Measurements from ENCODE around the gene PRKN.

The PRKN gene

DNA sequence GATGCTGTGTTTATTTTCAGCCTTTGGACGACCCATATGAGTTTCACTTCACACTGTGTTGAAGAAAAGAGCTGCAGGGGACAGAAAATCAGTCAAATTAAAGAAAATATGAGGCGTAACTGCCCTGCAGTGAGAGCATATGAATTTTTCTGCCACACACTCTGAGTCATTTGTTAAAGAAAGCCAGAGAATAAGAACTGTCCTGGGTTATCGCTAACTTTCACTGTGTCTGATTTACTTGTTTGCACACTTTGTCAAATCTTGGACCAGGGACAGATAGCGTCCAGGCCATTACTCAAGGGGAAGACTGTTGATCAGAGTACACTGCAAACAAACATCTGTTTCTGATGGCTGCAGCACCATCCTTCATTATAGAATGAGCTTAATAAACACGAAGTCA lies 1326.9 kb downstream of the PRKN start:
- no peak overlapping the region for H3K9ac ChIP-seq (ENCODE audit: low read length)

DNA sequence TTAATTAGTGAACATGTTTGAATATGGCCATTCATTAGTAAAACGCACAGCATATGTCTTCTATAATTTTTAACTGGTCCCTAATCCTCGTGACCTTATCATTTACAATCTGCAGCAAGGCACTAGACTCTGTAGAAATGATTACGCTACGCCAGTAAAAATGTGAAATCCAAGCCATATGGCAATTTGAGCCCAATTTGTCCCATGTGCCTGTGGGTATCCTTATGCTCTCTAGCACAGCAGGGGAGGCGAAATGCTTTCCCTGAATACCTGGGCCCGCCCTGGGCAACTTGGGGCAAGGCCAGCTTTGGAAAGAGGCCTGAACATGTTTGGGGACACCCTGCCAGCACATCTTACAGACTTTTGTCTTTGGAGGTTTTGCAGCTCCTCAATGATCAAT lies 1331.0 kb downstream of the PRKN start:
- H3K4me3 ChIP-seq (ENCODE audit: low read length): no peak overlapping the region
- H3K27ac ChIP-seq (ENCODE audit: low read length): no peak overlapping the region
- H4K20me1 ChIP-seq (ENCODE audit: insufficient read depth, low read length): no peaks in the 10 kb centered on the region
- peaks cover 44% of the 10 kb centered on the region for H3K27me3 ChIP-seq (ENCODE audit: low read depth, low read length)
- no peaks in the 10 kb centered on the region for H3K9me3 ChIP-seq (ENCODE audit: insufficient read depth, low read length)
- TF ChIP-seq EZH2phosphoT487 (IDR thresholded peaks at IDR 0.05; ENCODE audit: low read depth) (no peak), CTCF (IDR thresholded peaks at IDR 0.05; ENCODE audit: low read depth, low read length) (no peak)
- H3K4me2 ChIP-seq (ENCODE audit: low read length): no peak overlapping the region
- no peak overlapping the region for H2AFZ ChIP-seq (ENCODE audit: low read depth, low read length)
- H3K9ac ChIP-seq (ENCODE audit: low read length): no peak overlapping the region
- H3K79me2 ChIP-seq (ENCODE audit: low read length): no peaks in the 10 kb centered on the region
- H3K36me3 ChIP-seq (replicated peaks; ENCODE audit: low read depth, low read length): no peaks in the 10 kb centered on the region
- H3K4me1 ChIP-seq (ENCODE audit: low read length): peaks cover 11% of the 10 kb centered on the region

More for the DNA sequence above, 1326.9 kb downstream of the PRKN start:
- H3K36me3 ChIP-seq (replicated peaks; ENCODE audit: low read depth, low read length): no peaks in the 10 kb centered on the region
- H3K27me3 ChIP-seq (ENCODE audit: low read depth, low read length): peaks cover 29% of the 10 kb centered on the region
- no peak for TF ChIP-seq CTCF (IDR thresholded peaks at IDR 0.05; ENCODE audit: low read depth, low read length)
- TF ChIP-seq EZH2phosphoT487 (IDR thresholded peaks at IDR 0.05; ENCODE audit: low read depth): no peak
- H3K4me3 ChIP-seq (ENCODE audit: low read length): no peak overlapping the region
- no peaks in the 10 kb centered on the region for H3K4me1 ChIP-seq (ENCODE audit: low read length)
- no peak overlapping the region for H3K27ac ChIP-seq (ENCODE audit: low read length)
- H4K20me1 ChIP-seq (ENCODE audit: insufficient read depth, low read length): no peaks in the 10 kb centered on the region
- no peak overlapping the region for H3K4me2 ChIP-seq (ENCODE audit: low read length)
- no peaks in the 10 kb centered on the region for H3K9me3 ChIP-seq (ENCODE audit: insufficient read depth, low read length)
- H3K79me2 ChIP-seq (ENCODE audit: low read length): no peaks in the 10 kb centered on the region
- H2AFZ ChIP-seq (ENCODE audit: low read depth, low read length): no peak overlapping the region

DNA sequence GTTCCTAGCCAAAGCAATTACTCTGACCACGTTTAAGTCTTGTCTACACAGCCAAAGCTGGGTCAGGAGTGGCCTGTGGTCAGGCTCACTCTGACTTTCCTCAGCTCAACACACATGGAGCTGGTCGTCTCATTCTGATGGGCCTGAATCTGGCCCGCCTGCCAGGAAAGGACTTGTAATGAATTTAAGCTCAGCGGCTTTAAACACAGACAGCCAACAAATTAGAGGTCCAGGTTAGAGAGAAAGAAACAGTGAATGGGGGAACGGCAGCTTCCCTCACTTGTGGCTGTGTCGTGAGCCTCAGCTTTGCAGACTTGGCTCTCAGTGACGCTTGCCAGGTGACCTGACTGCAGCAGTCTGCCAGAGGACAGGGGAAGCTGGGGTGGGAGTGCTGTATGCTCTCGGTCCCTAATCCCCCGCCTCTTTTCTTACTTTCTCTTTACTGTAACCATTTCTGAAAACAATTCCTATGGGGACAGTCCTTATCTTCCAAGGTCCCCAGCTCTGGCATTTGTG lies 1331.8 kb downstream of the PRKN start:
- TF ChIP-seq EZH2phosphoT487 (IDR thresholded peaks at IDR 0.05; ENCODE audit: low read depth) (no peak), CTCF (IDR thresholded peaks at IDR 0.05; ENCODE audit: low read depth, low read length) (no peak)
- Histone ChIP-seq H3K27me3 (ENCODE audit: low read depth, low read length) (peaks cover 44% of the 10 kb centered on the region), H3K4me3 (ENCODE audit: low read length) (no peak overlapping the region), H3K9ac (ENCODE audit: low read length) (no peak overlapping the region), H3K79me2 (ENCODE audit: low read length) (no peaks in the 10 kb centered on the region), H3K4me2 (ENCODE audit: low read length) (no peak overlapping the region), H3K27ac (ENCODE audit: low read length) (no peak overlapping the region), H2AFZ (ENCODE audit: low read depth, low read length) (no peak overlapping the region), H3K9me3 (ENCODE audit: insufficient read depth, low read length) (no peaks in the 10 kb centered on the region), H4K20me1 (ENCODE audit: insufficient read depth, low read length) (no peaks in the 10 kb centered on the region), H3K4me1 (ENCODE audit: low read length) (peaks cover 11% of the 10 kb centered on the region), H3K36me3 (replicated peaks; ENCODE audit: low read depth, low read length) (no peaks in the 10 kb centered on the region)

GRCh38 chr6:161394437-161394836 lies 1333.1 kb downstream of the PRKN start:
- peak overlapping the region; percentile 65 for H3K4me2 ChIP-seq (ENCODE audit: low read length)
- no peak overlapping the region for H3K9ac ChIP-seq (ENCODE audit: low read length)
- peaks cover 44% of the 10 kb centered on the region for H3K27me3 ChIP-seq (ENCODE audit: low read depth, low read length)
- H3K4me1 ChIP-seq (ENCODE audit: low read length): peaks cover 11% of the 10 kb centered on the region
- no peak for TF ChIP-seq CTCF (IDR thresholded peaks at IDR 0.05; ENCODE audit: low read depth, low read length)
- no peak for TF ChIP-seq EZH2phosphoT487 (IDR thresholded peaks at IDR 0.05; ENCODE audit: low read depth)
- H3K4me3 ChIP-seq (ENCODE audit: low read length): peak overlapping the region; percentile 60
- no peak overlapping the region for H2AFZ ChIP-seq (ENCODE audit: low read depth, low read length)
- H3K9me3 ChIP-seq (ENCODE audit: insufficient read depth, low read length): no peaks in the 10 kb centered on the region
- H3K27ac ChIP-seq (ENCODE audit: low read length): no peak overlapping the region
- H3K79me2 ChIP-seq (ENCODE audit: low read length): no peaks in the 10 kb centered on the region
- H4K20me1 ChIP-seq (ENCODE audit: insufficient read depth, low read length): no peaks in the 10 kb centered on the region
- no peaks in the 10 kb centered on the region for H3K36me3 ChIP-seq (replicated peaks; ENCODE audit: low read depth, low read length)

All from OCI-LY3 (cell line).